CD4-positive, alpha-beta T cell treated with Interleukin-15 for 1 hour (primary cell): ENCODE results near the gene RPL27.

Source experiments
- DNase-seq: peaks from one replicate; pipeline ENCODE4 v3.0.0-alpha.2; 2020

Gene RPL27

DNA sequence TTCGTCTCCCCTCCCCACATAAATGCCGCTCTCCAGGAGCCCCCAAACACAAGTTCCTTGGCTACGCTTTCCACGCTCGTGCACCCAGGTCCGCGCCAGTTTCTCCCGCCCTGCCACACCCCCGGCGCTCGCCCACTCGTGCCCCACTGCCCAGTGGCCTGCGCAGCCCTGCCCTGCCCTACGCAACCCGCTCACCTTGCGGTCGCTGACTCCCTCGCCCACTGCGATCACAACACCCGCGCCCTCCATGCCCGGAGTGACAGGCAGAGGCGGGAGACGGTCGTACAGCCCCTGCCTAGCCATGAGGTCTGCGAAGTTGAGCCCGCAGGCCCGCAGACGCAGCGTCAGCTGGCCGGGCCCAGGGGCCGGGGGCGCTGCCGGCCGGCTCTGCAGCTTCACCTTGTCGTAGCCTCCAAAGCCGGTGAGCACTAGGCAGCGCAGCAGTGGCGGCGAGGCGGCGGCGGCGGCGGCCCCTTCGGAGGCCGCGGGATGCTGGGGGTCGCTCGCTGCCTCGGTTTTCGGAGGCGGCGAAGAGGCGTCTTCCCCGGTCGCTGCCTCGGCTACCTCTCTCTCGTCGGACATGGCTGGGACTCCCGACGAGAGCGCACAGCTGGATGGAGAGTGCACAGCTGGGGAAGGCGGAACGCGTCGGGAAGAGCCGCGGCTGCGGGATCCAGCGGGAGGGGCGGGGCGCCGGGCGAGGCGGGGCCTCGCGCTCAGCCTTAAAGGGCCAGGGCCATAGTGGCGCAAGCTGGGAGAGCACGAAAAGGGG, 23.7 kb downstream of the RPL27 start, which contains the start of gene VAT1:
Gene VAT1, minus strand, starts transcription at position 645 of the 772 bp plus-strand sequence. Its CDS starts 63 bp downstream, at position 582.
- DNase-seq: peak; percentile 52

DNA sequence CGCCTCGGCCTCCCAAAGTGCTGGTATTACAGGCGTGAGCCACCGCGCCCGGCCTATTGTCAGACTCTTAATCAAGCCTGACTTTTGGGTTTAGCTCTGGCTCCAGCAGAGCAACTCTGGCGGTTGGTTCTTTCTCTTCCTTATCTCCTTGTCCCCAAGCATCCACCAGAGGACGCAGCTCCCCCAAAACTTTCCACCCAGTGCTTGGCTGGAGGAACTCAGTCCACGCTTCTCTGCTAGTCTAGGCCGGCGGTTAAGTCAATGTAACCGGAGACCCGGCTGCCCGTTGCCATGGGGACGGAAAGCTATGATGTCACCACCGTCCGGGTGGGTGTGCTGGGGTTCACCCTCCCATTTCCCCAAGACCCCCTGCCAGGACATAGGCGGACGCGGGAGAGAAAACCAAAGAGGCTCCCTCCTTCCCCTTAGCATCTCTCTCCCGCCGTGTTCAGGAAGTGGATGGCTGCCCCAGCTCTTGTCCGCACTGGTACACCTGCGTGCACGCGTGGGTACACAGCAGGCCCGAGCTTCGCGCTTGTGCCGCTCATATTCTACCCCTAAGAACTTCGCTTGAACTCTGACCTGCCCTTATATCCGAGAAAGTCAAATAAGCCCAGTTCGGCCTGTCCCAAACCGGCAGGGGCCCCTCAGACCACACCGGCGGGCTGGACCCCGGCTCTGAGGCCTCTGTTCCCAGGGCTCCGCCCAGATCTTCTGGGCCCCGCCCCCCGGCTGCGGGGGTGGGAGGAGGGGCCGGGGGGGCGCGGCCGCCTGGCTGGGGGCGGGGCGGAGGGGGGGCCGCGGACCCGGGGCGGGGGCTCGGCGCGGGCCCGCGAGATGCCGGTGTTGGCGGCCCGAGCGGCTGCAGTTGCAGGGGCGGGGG, 26.4 kb downstream of the RPL27 start, which contains the start of gene RND2:
Gene RND2, plus strand, starts transcription at position 825 of the 883 bp plus-strand sequence. CDS start 117 bp downstream, outside the sequence.
- DNase-seq: peak; percentile 89

- DNase-seq: no peak
Measured at GRCh38 chr17:43025290-43025657, 27.1 kb downstream of the RPL27 start.

- DNase-seq: no peak
Measured at GRCh38 chr17:43025766-43026537, 27.7 kb downstream of the RPL27 start.

DNA sequence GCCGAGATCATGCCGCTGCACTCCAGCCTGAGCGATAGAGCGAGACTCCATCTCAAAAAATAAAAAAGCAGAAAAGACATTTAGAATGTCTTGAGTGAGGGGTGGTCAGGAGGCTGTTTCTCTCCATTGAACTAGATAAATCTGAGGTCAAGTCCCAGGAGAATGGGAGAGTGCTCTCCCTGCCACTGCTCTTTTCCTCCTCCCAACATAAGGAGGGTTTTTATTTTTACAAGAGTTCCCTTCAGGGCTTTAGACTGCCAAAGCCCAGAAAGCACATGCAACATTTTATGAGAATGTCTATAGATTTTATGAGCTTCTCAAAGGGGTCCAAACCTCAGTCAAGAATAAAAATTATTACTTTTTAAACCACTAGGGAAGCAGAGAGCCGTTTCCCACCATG, 28.4 kb downstream of the RPL27 start:
- DNase-seq: no peak

DNA sequence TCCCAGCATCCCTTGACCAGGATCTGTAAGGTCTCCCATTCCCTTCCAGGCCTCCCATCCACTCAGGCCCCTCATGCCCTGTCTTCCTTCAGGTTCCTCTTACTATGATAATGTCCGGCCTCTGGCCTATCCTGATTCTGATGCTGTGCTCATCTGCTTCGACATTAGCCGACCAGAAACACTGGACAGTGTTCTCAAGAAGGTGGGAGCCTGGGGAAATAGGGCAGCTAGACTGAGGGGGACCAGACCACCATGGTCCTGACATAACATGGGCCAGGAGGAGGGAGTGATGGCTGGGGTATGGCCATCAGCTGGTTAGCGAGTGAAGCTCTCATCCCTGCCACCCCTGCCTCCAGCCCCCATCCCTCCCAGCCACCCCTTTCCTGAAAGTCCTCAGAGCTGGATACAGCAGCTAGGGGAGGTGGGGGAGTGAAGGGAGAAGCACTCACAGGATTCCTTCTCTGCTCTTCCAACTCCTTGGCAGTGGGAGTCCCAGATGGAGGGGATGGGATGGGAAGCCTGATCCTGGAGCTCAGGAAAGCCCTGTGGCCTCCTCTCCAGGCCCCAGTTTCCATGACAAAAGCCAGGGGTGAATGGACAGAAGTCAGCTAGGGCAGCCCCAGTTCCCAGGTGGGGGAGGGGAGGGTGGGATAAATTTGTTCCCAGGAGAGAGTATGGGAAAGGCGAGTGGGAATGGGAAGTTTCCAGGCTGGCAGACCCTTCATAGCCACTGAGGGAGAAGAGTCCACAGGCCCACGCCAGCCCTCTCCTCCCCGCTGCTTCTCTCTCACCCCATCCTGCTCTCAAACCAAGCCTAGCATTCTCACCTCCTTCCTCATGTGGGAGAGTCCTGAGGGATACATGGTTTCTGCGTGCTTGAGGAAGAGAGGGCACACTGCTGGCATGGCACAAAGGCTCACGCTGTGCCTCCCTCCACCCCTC, 29.1 kb downstream of the RPL27 start:
- no peak for DNase-seq

DNA sequence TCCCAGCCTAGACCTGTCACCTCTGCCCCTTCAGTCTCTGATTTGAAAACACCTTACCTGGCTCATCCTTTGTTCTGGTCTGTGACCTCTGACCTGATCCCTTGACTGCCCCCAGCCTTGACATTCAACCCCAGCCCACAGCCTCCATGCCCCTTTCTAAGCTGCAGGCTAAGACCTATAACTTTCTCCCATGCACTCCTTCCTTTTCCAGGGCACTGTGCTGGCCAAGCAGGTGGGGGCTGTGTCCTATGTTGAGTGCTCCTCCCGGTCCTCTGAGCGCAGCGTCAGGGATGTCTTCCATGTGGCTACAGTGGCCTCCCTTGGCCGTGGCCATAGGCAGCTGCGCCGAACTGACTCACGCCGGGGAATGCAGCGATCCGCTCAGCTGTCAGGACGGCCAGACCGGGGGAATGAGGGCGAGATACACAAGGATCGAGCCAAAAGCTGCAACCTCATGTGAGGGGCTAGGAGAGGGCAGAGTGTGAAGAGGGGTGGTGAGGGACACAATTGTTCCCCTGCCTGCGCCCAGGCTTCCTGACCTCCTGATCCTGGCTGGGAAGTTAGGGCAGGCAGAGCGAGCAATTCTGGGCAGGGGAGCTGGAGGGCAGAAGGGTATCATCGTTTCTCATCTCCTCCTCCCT, 30.1 kb downstream of the RPL27 start:
- DNase-seq: no peak

DNA sequence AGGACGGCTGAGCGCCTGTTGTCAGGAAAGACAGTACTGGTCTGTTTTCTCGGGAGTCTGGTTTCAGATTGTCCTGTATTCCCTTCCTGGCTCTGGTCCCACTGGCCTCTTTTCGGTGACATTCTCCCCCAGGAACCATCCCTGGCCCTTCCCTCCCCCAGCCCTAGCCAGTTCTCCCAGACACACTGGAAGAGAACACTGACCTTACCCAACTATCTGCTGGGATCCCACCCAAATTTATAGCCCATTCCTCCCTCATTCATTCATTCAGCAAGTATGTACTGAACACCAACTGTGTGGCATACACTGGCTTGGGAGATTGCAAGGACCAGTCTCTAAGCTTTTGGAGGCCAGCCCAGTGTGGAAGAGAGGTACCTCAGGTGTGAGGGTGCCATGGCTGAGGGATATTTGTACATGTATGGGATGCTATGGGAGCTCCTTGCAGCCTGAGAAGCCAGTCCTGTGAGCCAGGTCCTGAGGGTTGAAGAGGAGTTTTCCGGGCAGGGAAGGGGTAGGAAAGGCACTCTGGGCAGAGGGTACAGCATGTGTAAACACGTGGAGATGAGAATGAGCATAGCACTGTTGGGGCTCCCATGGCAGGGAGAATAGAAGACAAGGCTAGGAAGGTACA, 32.0 kb downstream of the RPL27 start:
- no peak for DNase-seq

GRCh38 chr17:43031666-43032065, 33.4 kb downstream of the RPL27 start:
- DNase-seq: no peak

GRCh38 chr17:43033948-43034881, 36.0 kb downstream of the RPL27 start:
- no peak for DNase-seq

DNA sequence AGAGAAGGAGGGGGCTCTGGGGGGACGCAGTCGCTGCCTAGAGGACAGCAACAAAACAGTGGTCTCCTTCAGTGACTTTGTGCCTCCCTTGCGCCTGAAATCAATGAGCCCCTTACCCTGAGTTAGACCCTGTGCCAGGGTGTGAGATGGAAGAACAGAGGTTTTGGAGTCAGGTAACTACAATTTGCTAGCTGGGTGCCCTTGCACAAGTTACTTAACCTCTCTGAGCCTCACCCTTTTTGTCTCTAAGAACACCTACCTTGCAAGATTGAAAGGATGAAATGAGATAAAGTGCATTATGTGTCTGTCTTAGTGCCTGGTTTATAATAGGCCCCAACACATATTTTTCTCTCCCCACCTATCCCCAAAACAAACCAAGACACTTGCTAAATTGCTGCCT, 36.7 kb downstream of the RPL27 start:
- DNase-seq: no peak

- no peak for DNase-seq
Measured at GRCh38 chr17:43039646-43040045, 41.4 kb downstream of the RPL27 start.

GRCh38 chr17:43040655-43041054, 42.4 kb downstream of the RPL27 start:
- DNase-seq: no peak

GRCh38 chr17:43042025-43042628, 43.9 kb downstream of the RPL27 start:
- DNase-seq: no peak

DNA sequence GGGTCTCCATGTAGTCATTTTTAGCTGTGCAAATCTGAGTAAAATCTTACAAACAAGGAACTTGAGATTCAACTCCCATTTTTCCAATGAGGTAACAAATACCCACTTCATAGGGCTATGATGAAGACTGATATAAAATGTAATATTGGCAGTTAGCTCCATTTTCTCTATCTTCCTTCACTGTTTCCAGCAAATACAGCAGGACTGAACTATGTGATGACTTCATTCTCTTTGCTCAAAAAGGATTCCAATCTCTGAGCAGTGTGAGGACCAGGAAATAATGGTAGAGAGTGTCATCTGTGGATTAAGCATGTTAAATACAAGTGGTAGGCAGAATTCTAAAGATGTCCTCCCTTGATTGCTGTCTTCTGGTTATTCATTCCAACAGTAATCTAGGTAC, 45.1 kb downstream of the RPL27 start:
- no peak for DNase-seq

- no peak for DNase-seq
Measured at GRCh38 chr17:43044024-43044423, 45.8 kb downstream of the RPL27 start.

- DNase-seq: no peak
Measured at GRCh38 chr17:43051969-43052368, 53.8 kb downstream of the RPL27 start.
